Keratinocyte (primary cell): Measurements from ENCODE around the gene COL8A1.

ENCODE experiments used
- EZH2 ChIP-seq: IDR thresholded peaks from one replicate; pipeline ENCODE4 v1.6.1; 2012; ENCODE audit warnings: inconsistent platforms, mild to moderate bottlenecking, low read length, moderate library complexity
- TF ChIP-seq, protein P1 (sequence below), 3 experiments: IDR thresholded peaks in 1 of 3; conservative IDR thresholded peaks in 1 of 3; optimal IDR thresholded peaks in 1 of 3; 2 replicates in 2 of 3; 3 replicates in 1 of 3; pipeline versions ENCODE3 to v1.5.1; 2011; ENCODE audit warnings: low read length in 3 of 3, mild to moderate bottlenecking in 3 of 3, moderate library complexity in 2 of 3, control low read depth in 1 of 3, inconsistent platforms in 1 of 3; ENCODE audit not compliant: insufficient read depth in 2 of 3; ENCODE audit errors: extremely low read depth in 1 of 3

GRCh38 chr3:99781761-99782160 lies 143.4 kb downstream of the COL8A1 start:
- TF ChIP-seq, protein P1, sequence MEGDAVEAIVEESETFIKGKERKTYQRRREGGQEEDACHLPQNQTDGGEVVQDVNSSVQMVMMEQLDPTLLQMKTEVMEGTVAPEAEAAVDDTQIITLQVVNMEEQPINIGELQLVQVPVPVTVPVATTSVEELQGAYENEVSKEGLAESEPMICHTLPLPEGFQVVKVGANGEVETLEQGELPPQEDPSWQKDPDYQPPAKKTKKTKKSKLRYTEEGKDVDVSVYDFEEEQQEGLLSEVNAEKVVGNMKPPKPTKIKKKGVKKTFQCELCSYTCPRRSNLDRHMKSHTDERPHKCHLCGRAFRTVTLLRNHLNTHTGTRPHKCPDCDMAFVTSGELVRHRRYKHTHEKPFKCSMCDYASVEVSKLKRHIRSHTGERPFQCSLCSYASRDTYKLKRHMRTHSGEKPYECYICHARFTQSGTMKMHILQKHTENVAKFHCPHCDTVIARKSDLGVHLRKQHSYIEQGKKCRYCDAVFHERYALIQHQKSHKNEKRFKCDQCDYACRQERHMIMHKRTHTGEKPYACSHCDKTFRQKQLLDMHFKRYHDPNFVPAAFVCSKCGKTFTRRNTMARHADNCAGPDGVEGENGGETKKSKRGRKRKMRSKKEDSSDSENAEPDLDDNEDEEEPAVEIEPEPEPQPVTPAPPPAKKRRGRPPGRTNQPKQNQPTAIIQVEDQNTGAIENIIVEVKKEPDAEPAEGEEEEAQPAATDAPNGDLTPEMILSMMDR (optimal IDR thresholded peaks at IDR 0.05 in 1 of 3, IDR thresholded peaks at IDR 0.05 in 1 of 3, conservative IDR thresholded peaks at IDR 0.05 in 1 of 3; ENCODE audit: extremely low read depth in 1 of 3, insufficient read depth in 2 of 3, low read length in 3 of 3) = no peak
- TF ChIP-seq EZH2 = no peak
